Suprapubic skin (tissue), 4 donors: Measurements from ENCODE around the gene CIB4.
"Not testable (repeated sequence)": the region's sequence is repeated elsewhere in the genome, so short reads cannot be mapped to it uniquely, and the experiment has no call there.

Source experiments
- CTCF ChIP-seq, 2 donors: fragments of 200-600 bp in 1 of 2; fragments of 450-650 bp in 1 of 2; sonication (generic) in 1 of 2; IDR thresholded peaks; one replicate each; pipeline ENCODE4 v1.5.1; 2016 to 2019; ENCODE audit warnings: antibody characterized with exemption in 2 of 2, mild to moderate bottlenecking in 1 of 2, moderate library complexity in 1 of 2
- EP300 ChIP-seq: sonication (generic); formaldehyde crosslinking; IDR thresholded peaks from one replicate; pipeline ENCODE4 v1.6.1; 2017; ENCODE audit warnings: antibody characterized with exemption
- POLR2A ChIP-seq, 2 donors: fragments of 450-650 bp; IDR thresholded peaks; one replicate each; pipeline ENCODE4 v1.6.1; 2017; ENCODE audit warnings: antibody characterized with exemption in 2 of 2, mild to moderate bottlenecking in 2 of 2, moderate library complexity in 2 of 2
- POLR2AphosphoS5 ChIP-seq, 3 donors: sonication (generic); formaldehyde crosslinking; IDR thresholded peaks; one replicate each; pipeline ENCODE4 v1.6.1; 2017; ENCODE audit warnings: antibody characterized with exemption in 3 of 3

GRCh38 chr2:26665296-26665695, 24.1 kb upstream of the CIB4 start:
- not testable (repeated sequence) for TF ChIP-seq CTCF (IDR thresholded peaks at IDR 0.05); POLR2AphosphoS5 (IDR thresholded peaks at IDR 0.05); EP300; POLR2A (IDR thresholded peaks at IDR 0.05)
